A549 (cell line): ENCODE results near the gene RUNX3. TPM values are rescaled to one million over a fixed set of nuclear protein-coding genes. Genes with fewer than 3 reads are reported as not detected.

Experiments
- ATAC-seq, 2 experiments: fragments of 200-7000 bp in 1 of 2; fragments of >200 bp in 1 of 2; cut with Nextera tagmentation in 1 of 2; cut with Tn5 transposase in 1 of 2; 3 replicates each; pipeline versions ENCODE4 v1.8.0 to v1.9.1; 2018 to 2020; ENCODE audit warnings: mild to moderate bottlenecking in 1 of 2, moderate library complexity in 1 of 2
- CTCF ChIA-PET: fragments of 300-600 bp; sonication (Branson Sonifier 250); formaldehyde crosslinking; extraction: SDS; loops from one replicate; lab custom pipeline; 2021; ENCODE audit warnings: antibody characterized with exemption, inconsistent platforms; lab: Yijun Ruan, JAX
- POLR2A ChIA-PET: fragments of 350-600 bp; formaldehyde crosslinking; extraction: SDS; loops from one replicate; lab custom pipeline; 2021; ENCODE audit warnings: antibody characterized with exemption, inconsistent platforms; lab: Yijun Ruan, JAX
- DNase-seq, 2 experiments: peaks; one replicate each; pipeline versions ENCODE4 v3.0.0 to v3.0.0-alpha.2; 2011 to 2016; ENCODE audit warnings: low read depth in 1 of 2, low spot score in 1 of 2
- FAIRE-seq: peaks from 2 replicates; lab custom pipeline; 2011; peaks lifted over from hg19 to GRCh38; lab: Jason Lieb, UNC
- H3K27ac ChIP-seq, 2 experiments: fragments of >200 bp; sonication (Bioruptor Twin); formaldehyde crosslinking; 3 replicates each; pipeline ENCODE4 v1.5.1; 2016 to 2017
- H3K4me1 ChIP-seq: fragments of >200 bp; sonication (Bioruptor Twin); formaldehyde crosslinking; 3 replicates; pipeline ENCODE4 v1.6.1; 2016
- H3K4me2 ChIP-seq: fragments of >200 bp; sonication (Bioruptor Twin); formaldehyde crosslinking; 3 replicates; pipeline ENCODE4 v1.6.1; 2016
- H3K4me3 ChIP-seq: fragments of >200 bp; sonication (Bioruptor Twin); formaldehyde crosslinking; 3 replicates; pipeline ENCODE4 v1.5.1; 2016
- H3K9me3 ChIP-seq: fragments of >200 bp; sonication (Bioruptor Twin); formaldehyde crosslinking; 3 replicates; pipeline ENCODE4 v1.6.1; 2016
- CHD4 ChIP-seq: fragments of 200-600 bp; sonication (generic); IDR thresholded peaks from 2 replicates; pipeline ENCODE4 v1.6.1; 2016; ENCODE audit warnings: antibody characterized with exemption, mild to moderate bottlenecking, borderline replicate concordance
- EHF ChIP-seq: fragments of 250-450 bp; sonication (Bioruptor Pico); IDR thresholded peaks from 2 replicates; pipeline ENCODE4 v1.5.0; 2020; ENCODE audit warnings: mild to moderate bottlenecking
- ELK1 ChIP-seq: fragments of 150-350 bp; IDR thresholded peaks from 2 replicates; pipeline ENCODE4 v1.6.1; 2014; ENCODE audit warnings: low read depth, mild to moderate bottlenecking, low read length
- FOSB ChIP-seq: fragments of 250-450 bp; sonication (Bioruptor Pico); IDR thresholded peaks from 2 replicates; pipeline ENCODE4 v1.5.0; 2020; ENCODE audit warnings: mild to moderate bottlenecking, moderate library complexity
- FOXS1 ChIP-seq: fragments of 250-450 bp; sonication (Bioruptor Pico); IDR thresholded peaks from 2 replicates; pipeline ENCODE4 v1.5.0; 2020; ENCODE audit warnings: mild to moderate bottlenecking, moderate library complexity
- HDAC2 ChIP-seq: fragments of 200-600 bp; sonication (generic); IDR thresholded peaks from 2 replicates; pipeline ENCODE4 v1.6.1; 2016
- HEYL ChIP-seq: fragments of 250-450 bp; sonication (Bioruptor Pico); IDR thresholded peaks from 2 replicates; pipeline ENCODE4 v1.8.0; 2021; ENCODE audit warnings: mild to moderate bottlenecking, moderate library complexity
- HOXB13 ChIP-seq: fragments of 250-450 bp; sonication (Bioruptor Pico); IDR thresholded peaks from 2 replicates; pipeline ENCODE4 v1.5.0; 2020; ENCODE audit warnings: low read depth, mild to moderate bottlenecking, moderate library complexity
- HOXB5 ChIP-seq: fragments of 250-450 bp; sonication (Bioruptor Pico); IDR thresholded peaks from 2 replicates; pipeline ENCODE4 v1.5.0; 2020; ENCODE audit warnings: mild to moderate bottlenecking, moderate library complexity
- JUN ChIP-seq, 2 experiments: fragments of >200 bp; sonication (Bioruptor Twin); formaldehyde crosslinking; IDR thresholded peaks; 2 replicates in 1 of 2; 3 replicates in 1 of 2; pipeline ENCODE4 v1.6.1; 2016 to 2017
- KDM1A ChIP-seq: fragments of 200-600 bp; sonication (generic); IDR thresholded peaks from 2 replicates; pipeline ENCODE4 v1.6.1; 2016; ENCODE audit warnings: low read depth, mild to moderate bottlenecking
- KDM5A ChIP-seq: fragments of 200-600 bp; sonication (generic); IDR thresholded peaks from 2 replicates; pipeline ENCODE4 v1.6.1; 2016; ENCODE audit warnings: antibody characterized with exemption, mild to moderate bottlenecking
- MYC ChIP-seq: IDR thresholded peaks from 2 replicates; pipeline ENCODE4 v1.6.1; 2012; ENCODE audit warnings: mild to moderate bottlenecking, inconsistent platforms, low read length, improper control_type of control experiment, borderline replicate concordance
- NPAS2 ChIP-seq: fragments of 250-450 bp; sonication (Bioruptor Pico); IDR thresholded peaks from 2 replicates; pipeline ENCODE4 v1.8.0; 2022; ENCODE audit warnings: mild to moderate bottlenecking, moderate library complexity, borderline replicate concordance
- PBX3 ChIP-seq: IDR thresholded peaks from 2 replicates; pipeline ENCODE4 v1.6.1; 2012
- PHF8 ChIP-seq: fragments of 200-600 bp; sonication (generic); IDR thresholded peaks from 2 replicates; pipeline ENCODE4 v1.6.1; 2016; ENCODE audit warnings: low read depth, mild to moderate bottlenecking, antibody characterized with exemption, moderate library complexity, borderline replicate concordance
- POLR2AphosphoS2 ChIP-seq: conservative IDR thresholded peaks from 2 replicates; pipeline ENCODE4 v1.6.1; 2012; ENCODE audit warnings: low read length, improper control_type of control experiment, inconsistent platforms
- RAD21 ChIP-seq, 2 experiments: fragments of >200 bp in 1 of 2; sonication (Bioruptor Twin) in 1 of 2; formaldehyde crosslinking in 1 of 2; IDR thresholded peaks in 1 of 2; conservative IDR thresholded peaks in 1 of 2; 2 replicates in 1 of 2; 3 replicates in 1 of 2; pipeline ENCODE4 v1.6.1; 2012 to 2018; ENCODE audit warnings: inconsistent platforms in 1 of 2
- RARB ChIP-seq: fragments of 250-450 bp; sonication (Bioruptor Pico); IDR thresholded peaks from 2 replicates; pipeline ENCODE4 v1.8.0; 2021; ENCODE audit warnings: mild to moderate bottlenecking, moderate library complexity
- ZC3H11A ChIP-seq: fragments of 450-650 bp; IDR thresholded peaks from 2 replicates; pipeline ENCODE4 v1.6.1; 2014; ENCODE audit warnings: antibody characterized with exemption, mild to moderate bottlenecking
- ZSCAN20 ChIP-seq: fragments of 250-450 bp; sonication (Bioruptor Pico); IDR thresholded peaks from 2 replicates; pipeline ENCODE4 v1.8.0; 2022; ENCODE audit warnings: mild to moderate bottlenecking, moderate library complexity
- WGBS: methylation state at CpG from one replicate; pipeline ENCODE4 v1.1.6; 2017; ENCODE audit errors: missing lambda C conversion rate; 5-methylcytosine and 5-hydroxymethylcytosine counted together
- polyA plus RNA-seq, 4 experiments: library from polyadenylated mRNA; depleted of rRNA in 3 of 4; stranded (reverse); fragments of >200 nt; fragmentation: RNase III in 1 of 4; extraction: RNeasy Plus Mini Kit Qiagen cat#74134 plus additional on column Dnase treatment in 1 of 4; gene quantifications; 2 replicates in 3 of 4; 3 replicates in 1 of 4; pipeline ENCODE4 v1.2.3, GENCODE V29; 2011 to 2017
- TF ChIP-seq, protein P1 (sequence below): fragments of 250-450 bp; sonication (Bioruptor Pico); IDR thresholded peaks from 2 replicates; pipeline ENCODE4 v1.5.0; 2021; ENCODE audit warnings: mild to moderate bottlenecking, moderate library complexity, borderline replicate concordance
- TF ChIP-seq, protein P2 (sequence below): fragments of >200 bp; sonication (Bioruptor Twin); formaldehyde crosslinking; IDR thresholded peaks from 2 replicates; pipeline ENCODE4 v1.6.1; 2016

RUNX3 gene
- polyA plus RNA-seq, 2 of the 4 experiments (the other 2 are of a cell fraction), result 1.4 to 4.0 TPM

DNA sequence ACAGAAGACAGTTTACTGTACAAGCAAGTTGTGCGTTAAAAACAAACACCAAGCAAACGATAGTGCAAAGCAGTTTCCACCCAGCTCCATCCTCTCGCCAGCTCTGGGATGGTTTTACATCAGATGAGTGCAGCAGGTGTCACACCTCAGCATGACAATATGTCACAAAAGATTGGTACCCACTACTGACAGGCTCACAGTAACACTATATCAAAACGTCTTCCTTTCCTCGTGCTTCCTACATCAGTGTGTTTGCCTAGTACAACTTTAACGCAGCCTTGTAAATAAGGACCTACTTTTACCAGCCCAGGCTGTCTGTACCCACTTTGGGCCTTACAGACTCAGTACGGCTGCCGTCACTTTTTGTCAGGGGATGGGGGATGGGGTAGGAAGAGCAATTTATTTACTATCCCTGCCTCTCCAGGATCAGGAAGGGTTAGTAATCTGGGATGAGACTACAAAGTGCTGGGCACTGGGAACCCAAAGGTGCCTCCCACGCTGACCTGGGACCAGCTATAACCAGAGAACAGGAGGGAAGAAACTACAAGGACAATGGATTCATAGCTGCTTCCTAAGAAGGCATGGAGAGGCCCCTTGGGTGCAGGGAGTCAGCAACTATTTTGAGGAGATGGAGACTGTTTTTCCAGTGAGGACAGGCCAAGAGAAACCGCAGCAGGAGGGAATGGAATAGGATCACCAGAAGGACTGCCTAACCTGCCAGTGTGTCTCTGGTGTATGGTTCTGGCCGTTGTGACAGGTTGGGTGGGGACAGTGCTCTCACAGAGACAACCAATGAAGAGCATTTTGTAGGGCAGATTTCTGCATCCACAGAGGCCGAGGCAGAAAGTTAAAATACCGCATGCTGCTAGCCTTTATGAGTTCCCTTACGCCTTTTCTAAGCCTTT lies 30.2 kb downstream of the RUNX3 start:
- ATAC-seq, result no peak
- no peak overlapping the region for H3K4me2 ChIP-seq
- H3K27ac ChIP-seq, result no peak overlapping the region
- no peaks in the 10 kb centered on the region for H3K4me1 ChIP-seq
- no peak for FAIRE-seq
- no peaks in the 10 kb centered on the region for H3K9me3 ChIP-seq
- TF ChIP-seq RARB (CRISPR knock-in tag) (no peak), EHF (no peak), KDM1A (no peak), FOXS1 (CRISPR knock-in tag) (no peak), CHD4 (no peak), NPAS2 (CRISPR knock-in tag) (no peak), HEYL (CRISPR knock-in tag) (no peak), JUN (IDR thresholded peaks at IDR 0.05) (no peak), ZSCAN20 (no peak), ELK1 (no peak)
- TF ChIP-seq, protein P1, sequence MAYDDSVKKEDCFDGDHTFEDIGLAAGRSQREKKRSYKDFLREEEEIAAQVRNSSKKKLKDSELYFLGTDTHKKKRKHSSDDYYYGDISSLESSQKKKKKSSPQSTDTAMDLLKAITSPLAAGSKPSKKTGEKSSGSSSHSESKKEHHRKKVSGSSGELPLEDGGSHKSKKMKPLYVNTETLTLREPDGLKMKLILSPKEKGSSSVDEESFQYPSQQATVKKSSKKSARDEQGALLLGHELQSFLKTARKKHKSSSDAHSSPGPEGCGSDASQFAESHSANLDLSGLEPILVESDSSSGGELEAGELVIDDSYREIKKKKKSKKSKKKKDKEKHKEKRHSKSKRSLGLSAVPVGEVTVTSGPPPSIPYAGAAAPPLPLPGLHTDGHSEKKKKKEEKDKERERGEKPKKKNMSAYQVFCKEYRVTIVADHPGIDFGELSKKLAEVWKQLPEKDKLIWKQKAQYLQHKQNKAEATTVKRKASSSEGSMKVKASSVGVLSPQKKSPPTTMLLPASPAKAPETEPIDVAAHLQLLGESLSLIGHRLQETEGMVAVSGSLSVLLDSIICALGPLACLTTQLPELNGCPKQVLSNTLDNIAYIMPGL (CRISPR knock-in tag), result no peak
- ChIA-PET POLR2A (no interaction called here), CTCF (interaction anchor here (5.2 kb wide), 1 partner anchor 51 kb away, joined by 34 read pairs; no protein-coding TSS in a partner anchor)
- no peak for DNase-seq
- H3K4me3 ChIP-seq, result no peak overlapping the region
- 64% methylated on average over 14 of the region's 14 CpGs for WGBS

- FAIRE-seq, result no peak
- 68% methylated on average over 8 of the region's 8 CpGs for WGBS
- Histone ChIP-seq H3K4me3 (no peak overlapping the region), H3K27ac (no peak overlapping the region), H3K4me1 (no peaks in the 10 kb centered on the region), H3K4me2 (no peak overlapping the region), H3K9me3 (no peaks in the 10 kb centered on the region)
- ATAC-seq, result no peak
- ChIA-PET CTCF (interaction anchor here (0.8 to 5.2 kb wide), 11 partner anchors 11 to 64 kb away, joined by 3 to 34 read pairs (median 3); no protein-coding TSS in a partner anchor), POLR2A (no interaction called here)
- no peak for DNase-seq
- TF ChIP-seq JUN (IDR thresholded peaks at IDR 0.05) (no peak), HOXB13 (no peak), HOXB5 (no peak), RARB (CRISPR knock-in tag) (no peak), RAD21 (conservative IDR thresholded peaks at IDR 0.05 in 1 of 2, IDR thresholded peaks at IDR 0.05 in 1 of 2) (no peak), ELK1 (no peak), HDAC2 (no peak), PHF8 (no peak), ZC3H11A (no peak), MYC (no peak), ZSCAN20 (no peak), FOSB (CRISPR knock-in tag) (no peak), PBX3 (no peak), KDM5A (no peak), POLR2AphosphoS2 (no peak), FOXS1 (CRISPR knock-in tag) (no peak)
- TF ChIP-seq, protein P1 (CRISPR knock-in tag), result no peak
- TF ChIP-seq, protein P2, sequence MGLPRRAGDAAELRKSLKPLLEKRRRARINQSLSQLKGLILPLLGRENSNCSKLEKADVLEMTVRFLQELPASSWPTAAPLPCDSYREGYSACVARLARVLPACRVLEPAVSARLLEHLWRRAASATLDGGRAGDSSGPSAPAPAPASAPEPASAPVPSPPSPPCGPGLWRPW, result no peak
Observed at GRCh38 chr1:24898909-24899439, 31.1 kb downstream of the RUNX3 start.
